Esophagus muscularis mucosa (tissue), 3 donors: ENCODE results near the gene MYOF.

Experiments used
- CTCF ChIP-seq, 3 experiments: fragments of 200-600 bp in 2 of 3; fragments of 450-650 bp in 1 of 3; sonication (generic) in 2 of 3; IDR thresholded peaks; one replicate each; pipeline ENCODE4 v1.5.1; 2017 to 2019; ENCODE audit warnings: antibody characterized with exemption in 3 of 3, mild to moderate bottlenecking in 2 of 3, moderate library complexity in 1 of 3
- POLR2AphosphoS5 ChIP-seq, 2 donors: sonication (generic); formaldehyde crosslinking; IDR thresholded peaks; one replicate each; pipeline ENCODE4 v1.6.1; 2017; ENCODE audit warnings: antibody characterized with exemption in 2 of 2

GRCh38 chr10:93456480-93456879, 25.7 kb downstream of the MYOF start:
- no peak for TF ChIP-seq POLR2AphosphoS5 (IDR thresholded peaks at IDR 0.05)
- TF ChIP-seq CTCF (IDR thresholded peaks at IDR 0.05), result no peak
